GM12878 (cell line): ENCODE data around the gene IRGQ. TPM values are rescaled to one million over a fixed set of nuclear protein-coding genes. Genes with fewer than 3 reads are reported as not detected.
A peak's percentile ranks its signal among the peaks of the same experiment; 100 is the strongest.

Source experiments
- BHLHE40 ChIP-seq, 2 experiments: fragments of 450-650 bp in 1 of 2; IDR thresholded peaks; 2 replicates each; pipeline ENCODE4 v1.6.1; 2011 to 2017; ENCODE audit warnings: low read depth in 2 of 2, borderline replicate concordance in 1 of 2, improper control_type of control experiment in 1 of 2, low read length in 1 of 2, mild to moderate bottlenecking in 1 of 2
- CBFB ChIP-seq: IDR thresholded peaks from 2 replicates; pipeline ENCODE4 v1.6.1; 2016; ENCODE audit warnings: antibody characterized with exemption, low read depth
- CEBPB ChIP-seq, 2 experiments: fragments of 150-350 bp in 1 of 2; IDR thresholded peaks; 2 replicates each; pipeline ENCODE4 v1.6.1; 2012 to 2014; ENCODE audit warnings: low read depth in 2 of 2, low read length in 2 of 2, borderline replicate concordance in 1 of 2, inconsistent platforms in 1 of 2
- CHD2 ChIP-seq: IDR thresholded peaks from 2 replicates; pipeline ENCODE4 v1.6.1; 2011; ENCODE audit warnings: low read depth, low read length, improper control_type of control experiment, borderline replicate concordance
- CREB1 ChIP-seq: IDR thresholded peaks from 2 replicates; pipeline ENCODE4 v1.6.1; 2012; ENCODE audit warnings: low read depth, mild to moderate bottlenecking, inconsistent platforms
- CTCF ChIP-seq, 3 experiments: IDR thresholded peaks in 2 of 3; conservative IDR thresholded peaks in 1 of 3; 2 replicates each; pipeline ENCODE4 v1.5.1; 2011; ENCODE audit warnings: low read depth in 3 of 3, low read length in 3 of 3, mild to moderate bottlenecking in 3 of 3, control low read depth in 2 of 3, moderate library complexity in 2 of 3, inconsistent platforms in 1 of 3, mixed read lengths in 1 of 3; ENCODE audit not compliant: control insufficient read depth in 2 of 3, insufficient read depth in 1 of 3; ENCODE audit errors: extremely low read depth in 1 of 3
- FOXK2 ChIP-seq: fragments of 450-650 bp; IDR thresholded peaks from 2 replicates; pipeline ENCODE4 v1.6.1; 2017; ENCODE audit warnings: mild to moderate bottlenecking, moderate library complexity
- IKZF1 ChIP-seq: fragments of 450-650 bp; conservative IDR thresholded peaks from 2 replicates; pipeline ENCODE4 v1.6.1; 2017; ENCODE audit warnings: antibody characterized with exemption, mild to moderate bottlenecking
- IKZF2 ChIP-seq, 2 experiments: fragments of 450-650 bp; IDR thresholded peaks; 2 replicates each; pipeline ENCODE4 v1.6.1; 2017; ENCODE audit warnings: mild to moderate bottlenecking in 2 of 2, moderate library complexity in 2 of 2
- JUND ChIP-seq: IDR thresholded peaks from 2 replicates; pipeline ENCODE4 v1.6.1; 2012; ENCODE audit warnings: low read depth, mild to moderate bottlenecking, low read length, improper control_type of control experiment, moderate library complexity
- MLLT1 ChIP-seq: fragments of 450-650 bp; IDR thresholded peaks from 2 replicates; pipeline ENCODE4 v1.6.1; 2016; ENCODE audit warnings: mild to moderate bottlenecking
- MTA3 ChIP-seq: IDR thresholded peaks from 2 replicates; pipeline ENCODE4 v1.6.1; 2012; ENCODE audit warnings: low read length, inconsistent platforms, borderline replicate concordance
- NKRF ChIP-seq: fragments of 450-650 bp; conservative IDR thresholded peaks from 2 replicates; pipeline ENCODE4 v1.6.1; 2017; ENCODE audit warnings: mild to moderate bottlenecking, moderate library complexity
- NRF1 ChIP-seq: conservative IDR thresholded peaks from 2 replicates; pipeline ENCODE4 v1.6.1; 2011; ENCODE audit warnings: mild to moderate bottlenecking, low read depth, low read length, improper control_type of control experiment
- RAD21 ChIP-seq: IDR thresholded peaks from 2 replicates; pipeline ENCODE4 v1.6.1; 2011; ENCODE audit warnings: mild to moderate bottlenecking, low read depth, low read length, moderate library complexity; ENCODE audit not compliant: insufficient read depth
- RAD51 ChIP-seq: fragments of 450-650 bp; IDR thresholded peaks from 2 replicates; pipeline ENCODE4 v1.6.1; 2016; ENCODE audit warnings: moderate library complexity, mild to moderate bottlenecking, inconsistent platforms
- RB1 ChIP-seq: fragments of 450-650 bp; formaldehyde crosslinking; IDR thresholded peaks from 2 replicates; pipeline ENCODE4 v1.6.1; 2017; ENCODE audit warnings: mild to moderate bottlenecking, borderline replicate concordance
- RELA ChIP-seq: fragments of 450-650 bp; IDR thresholded peaks from 2 replicates; pipeline ENCODE4 v1.8.0; 2014; ENCODE audit warnings: borderline replicate concordance; ENCODE audit not compliant: partially characterized antibody
- RELB ChIP-seq: fragments of 450-650 bp; IDR thresholded peaks from 2 replicates; pipeline ENCODE4 v1.6.1; 2017; ENCODE audit warnings: low read depth, mild to moderate bottlenecking, moderate library complexity
- RFX5 ChIP-seq: IDR thresholded peaks from 2 replicates; pipeline ENCODE4 v1.6.1; 2011; ENCODE audit warnings: low read depth, low read length, improper control_type of control experiment
- STAT3 ChIP-seq: IDR thresholded peaks from 2 replicates; pipeline ENCODE4 v1.6.1; 2011; ENCODE audit warnings: low read depth, low read length, improper control_type of control experiment
- TAF1 ChIP-seq: IDR thresholded peaks from 2 replicates; pipeline ENCODE4 v1.6.1; 2011; ENCODE audit warnings: mild to moderate bottlenecking, low read depth, low read length, borderline replicate concordance
- TBL1XR1 ChIP-seq: IDR thresholded peaks from 2 replicates; pipeline ENCODE4 v1.6.1; 2012; ENCODE audit warnings: low read depth, low read length, improper control_type of control experiment
- polyA plus RNA-seq, 11 experiments: library from polyadenylated mRNA; depleted of rRNA in 4 of 11; unstranded in 6 of 11; stranded (reverse) in 5 of 11; fragments of >200 nt; fragmentation: Nextera tagmentation in 4 of 11; fragmentation: Illumina TruSeq in 1 of 11; extraction: Ambion mirVana in 4 of 11; extraction: Trizol in 1 of 11; gene quantifications; 1 replicate in 1 of 11; 2 replicates in 10 of 11; pipeline versions ENCODE4 v1.2.1 to v1.2.3, GENCODE V29; 2011 to 2016; ENCODE audit warnings: inconsistent platforms in 2 of 11, missing spikeins in 2 of 11, low read depth in 1 of 11
- total RNA-seq, 4 experiments: library from RNA; depleted of rRNA in 3 of 4; stranded (reverse); fragments of >200 nt in 3 of 4; fragmentation: Illumina TruSeq in 1 of 4; extraction: Trizol in 1 of 4; gene quantifications; 2 replicates each; pipeline versions ENCODE4 v1.2.1 to v1.2.3, GENCODE V29; 2013 to 2021

IRGQ gene
- total and polyA plus RNA-seq, 10 of the 15 experiments (the other 5 are each of a cell fraction or from before 2014, with no cell fraction given) = 3.3 to 20.8 (median 9.0) TPM

GRCh38 chr19:43594710-43595604, 977 bp downstream of the IRGQ start (continued):
- TF ChIP-seq FOXK2 (no peak), MTA3 (no peak), CREB1 (peak; percentile 82), MLLT1 (no peak), RFX5 (no peak), CHD2 (no peak), BHLHE40 (IDR thresholded peaks at IDR 0.05; ENCODE audit: borderline replicate concordance in 1 of 2, low read depth in 2 of 2, low read length in 1 of 2) (peak; percentile 5 to 61; a peak in 2 of 4 replicates), CTCF (IDR thresholded peaks at IDR 0.05 in 2 of 3, conservative IDR thresholded peaks at IDR 0.05 in 1 of 3; ENCODE audit: control insufficient read depth in 2 of 3, extremely low read depth in 1 of 3, insufficient read depth in 1 of 3, low read depth in 3 of 3, low read length in 3 of 3) (peak; percentile 90 to 94 (median 94)), JUND (no peak), CBFB (0 out of 2 replicates have a peak, but pooled peaks have one; percentile 2), STAT3 (no peak), TBL1XR1 (no peak), IKZF1 (peak; percentile 51), NRF1 (no peak), RAD51 (no peak), CEBPB (IDR thresholded peaks at IDR 0.05; ENCODE audit: borderline replicate concordance in 1 of 2, low read depth in 2 of 2, low read length in 2 of 2) (no peak), IKZF2 (IDR thresholded peaks at IDR 0.05) (0 out of 4 replicates have a peak, but pooled peaks of 1 of the 2 experiments have one; percentile 6), RB1 (no peak), RELB (0 out of 2 replicates have a peak, but pooled peaks have one; percentile 42), RELA (no peak), RAD21 (peak; percentile 78), NKRF (peak; percentile 78), TAF1 (0 out of 2 replicates have a peak, but pooled peaks have one; percentile 26)
